ENCODE data around the gene INAFM1.

Gene INAFM1

DNA sequence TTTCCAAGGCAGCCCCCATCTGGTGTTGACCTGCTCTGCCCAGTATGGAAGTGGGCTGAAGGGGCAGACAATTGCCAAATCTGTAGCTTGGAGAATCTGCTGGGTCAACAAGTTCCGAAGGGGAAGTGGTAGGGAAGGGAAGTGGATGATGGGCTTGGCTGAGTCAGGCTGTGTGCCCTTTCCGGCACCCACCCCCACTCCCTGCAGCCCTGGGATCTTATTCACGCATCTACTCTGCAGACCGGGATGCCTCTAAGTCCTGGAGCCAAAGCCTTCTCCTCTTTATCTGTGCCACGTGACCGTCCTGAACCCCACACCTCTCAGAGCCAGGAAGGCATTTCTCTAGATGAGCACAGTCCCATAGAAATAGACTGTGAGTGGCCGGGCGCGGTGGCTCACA, 49.8 kb downstream of the INAFM1 start:
- H3K9me3 ChIP-seq (replicated peaks in 1 of 11) = peaks cover 0 to 30% (median 5%) of the 10 kb centered on the region in 11 experiments; a peak in 12 of 22 replicates
- no peaks in the 10 kb centered on the region for H3K27me3 ChIP-seq
- TF ChIP-seq Cebpa-rat (IDR thresholded peaks at IDR 0.05) = peak in 4 of 11 experiments; percentile 38 to 73 (median 70); a peak in 7 of 22 replicates
- peak overlapping the region in 7 of 11 experiments; percentile 11 to 99 (median 84); a peak in 12 of 22 replicates for H3K27ac ChIP-seq
- H4K20me1 ChIP-seq = no peaks in the 10 kb centered on the region
- peaks cover 0 to 23% (median 0%) of the 10 kb centered on the region in 11 experiments; a peak in 7 of 22 replicates for H3K36me3 ChIP-seq
- peak overlapping the region in 4 of 10 experiments; percentile 24 to 51 (median 40); a peak in 6 of 20 replicates for H3K4me3 ChIP-seq
- H3K4me2 ChIP-seq = peak overlapping the region in 10 of 11 experiments; percentile 18 to 98 (median 78); a peak in 18 of 22 replicates
- peak overlapping the region in 6 of 11 experiments; percentile 29 to 92 (median 68); a peak in 9 of 22 replicates for H3K9ac ChIP-seq
- H3K4me1 ChIP-seq = peaks cover 0 to 100% (median 23%) of the 10 kb centered on the region in 10 experiments; a peak in 16 of 20 replicates
